ENCODE results near the gene RUFY4.
"Not testable (repeated sequence)": the region's sequence is repeated elsewhere in the genome, so short reads cannot be mapped to it uniquely, and the experiment has no call there.

Gene RUFY4

DNA sequence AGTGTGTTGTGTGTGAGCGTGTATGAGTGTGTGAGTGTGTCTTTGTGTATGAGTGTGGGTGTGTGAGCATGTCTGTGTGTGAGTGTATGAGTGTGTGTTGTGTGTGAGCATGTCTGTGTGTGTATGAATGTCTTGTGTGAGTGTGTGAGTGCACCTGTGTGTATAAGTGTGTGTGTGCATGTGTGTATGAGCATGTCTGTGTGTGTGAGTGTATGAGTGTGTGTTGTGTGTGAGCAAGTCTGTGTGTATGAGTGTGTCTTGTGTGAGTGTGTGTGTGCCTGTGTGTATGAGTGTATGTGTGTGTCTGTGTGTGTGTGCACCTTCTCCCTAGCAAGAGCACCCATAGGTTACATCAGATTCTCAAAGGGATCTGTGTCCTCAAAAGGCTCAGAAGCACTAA is 37.8 kb upstream of the RUFY4 start:
- DNase-seq (ENCODE audit: low read depth), result no peak
- no peak overlapping the region for H3K4me3 ChIP-seq (ENCODE audit: control insufficient read depth, low read depth, low read length)
- TF ChIP-seq, protein P1, sequence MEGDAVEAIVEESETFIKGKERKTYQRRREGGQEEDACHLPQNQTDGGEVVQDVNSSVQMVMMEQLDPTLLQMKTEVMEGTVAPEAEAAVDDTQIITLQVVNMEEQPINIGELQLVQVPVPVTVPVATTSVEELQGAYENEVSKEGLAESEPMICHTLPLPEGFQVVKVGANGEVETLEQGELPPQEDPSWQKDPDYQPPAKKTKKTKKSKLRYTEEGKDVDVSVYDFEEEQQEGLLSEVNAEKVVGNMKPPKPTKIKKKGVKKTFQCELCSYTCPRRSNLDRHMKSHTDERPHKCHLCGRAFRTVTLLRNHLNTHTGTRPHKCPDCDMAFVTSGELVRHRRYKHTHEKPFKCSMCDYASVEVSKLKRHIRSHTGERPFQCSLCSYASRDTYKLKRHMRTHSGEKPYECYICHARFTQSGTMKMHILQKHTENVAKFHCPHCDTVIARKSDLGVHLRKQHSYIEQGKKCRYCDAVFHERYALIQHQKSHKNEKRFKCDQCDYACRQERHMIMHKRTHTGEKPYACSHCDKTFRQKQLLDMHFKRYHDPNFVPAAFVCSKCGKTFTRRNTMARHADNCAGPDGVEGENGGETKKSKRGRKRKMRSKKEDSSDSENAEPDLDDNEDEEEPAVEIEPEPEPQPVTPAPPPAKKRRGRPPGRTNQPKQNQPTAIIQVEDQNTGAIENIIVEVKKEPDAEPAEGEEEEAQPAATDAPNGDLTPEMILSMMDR (IDR thresholded peaks at IDR 0.05; ENCODE audit: control insufficient read depth, insufficient read depth, low read depth, low read length, missing control alignments), result no peak

DNA sequence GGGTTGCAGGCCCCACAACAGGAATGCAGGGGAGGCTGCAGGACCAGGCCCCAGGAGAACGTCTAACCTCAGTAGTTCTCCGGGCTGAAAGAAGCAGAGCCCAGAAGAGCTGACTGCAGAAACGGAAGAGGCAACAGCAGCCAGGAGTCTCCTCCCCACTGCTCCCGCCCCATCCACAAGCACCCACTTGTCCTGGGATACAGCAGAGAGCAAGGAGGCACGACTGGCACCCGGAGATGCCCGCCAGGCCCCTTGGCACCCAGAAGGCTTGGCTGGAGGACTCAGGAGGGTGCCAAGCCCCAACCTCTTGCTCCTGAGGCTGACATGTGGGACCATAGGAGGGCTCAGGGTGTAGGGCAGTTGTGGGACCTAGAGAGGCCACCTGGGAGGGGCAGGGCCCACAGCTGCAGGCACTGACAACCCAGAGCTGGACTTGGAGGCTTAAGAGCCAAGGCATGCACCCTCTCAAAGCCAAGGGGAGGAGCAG is 37.2 kb upstream of the RUFY4 start:
- TF ChIP-seq, protein P1 (IDR thresholded peaks at IDR 0.05; ENCODE audit: control insufficient read depth, insufficient read depth, low read depth, low read length, missing control alignments), result no peak
- no peak overlapping the region for H3K4me3 ChIP-seq (ENCODE audit: control insufficient read depth, low read depth, low read length)
- no peak for DNase-seq (ENCODE audit: low read depth)

DNA sequence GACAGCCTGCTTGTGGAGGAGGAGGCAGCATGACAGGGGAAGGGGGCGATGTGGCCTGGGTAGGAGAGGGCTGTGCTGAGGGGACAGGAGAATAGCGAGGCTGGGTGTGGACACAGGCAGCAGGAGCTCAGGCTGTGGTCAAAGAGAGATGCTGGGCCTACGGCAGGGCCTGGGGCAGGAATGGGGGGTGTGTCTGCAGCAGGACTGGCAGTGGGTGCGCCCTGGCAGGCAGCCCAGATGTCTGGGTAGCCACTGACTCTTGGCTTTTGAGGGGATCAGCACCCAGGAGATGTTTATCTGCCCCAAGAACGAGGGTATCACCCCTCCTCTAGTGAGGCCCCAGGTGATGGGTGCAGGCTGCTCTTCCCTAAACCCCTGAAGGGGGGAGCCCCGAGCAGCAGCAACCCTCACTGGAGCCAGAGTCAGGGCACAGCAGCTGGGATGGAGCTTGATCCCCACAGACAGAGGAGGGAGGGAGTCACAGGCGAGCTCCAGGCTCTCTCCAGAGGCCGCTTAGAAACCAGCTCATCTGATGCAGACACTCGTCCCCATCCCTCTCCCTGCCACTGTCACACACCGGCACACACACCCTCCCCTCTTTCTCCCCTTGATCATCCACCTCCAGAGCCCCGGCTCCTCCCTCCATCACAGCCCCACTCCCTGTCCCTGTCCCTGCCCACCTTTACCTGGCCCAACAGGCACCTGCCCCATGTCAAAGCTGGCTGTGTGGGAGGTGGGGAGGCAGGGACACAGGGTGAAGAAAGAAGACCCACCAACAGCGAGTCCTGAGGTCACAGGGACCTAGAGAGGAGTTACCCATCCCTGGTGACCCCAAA is 36.5 kb upstream of the RUFY4 start:
- DNase-seq (ENCODE audit: low read depth), result no peak
- TF ChIP-seq, protein P1 (IDR thresholded peaks at IDR 0.05; ENCODE audit: control insufficient read depth, insufficient read depth, low read depth, low read length, missing control alignments), result no peak
- H3K4me3 ChIP-seq (ENCODE audit: control insufficient read depth, low read depth, low read length), result no peak overlapping the region

DNA sequence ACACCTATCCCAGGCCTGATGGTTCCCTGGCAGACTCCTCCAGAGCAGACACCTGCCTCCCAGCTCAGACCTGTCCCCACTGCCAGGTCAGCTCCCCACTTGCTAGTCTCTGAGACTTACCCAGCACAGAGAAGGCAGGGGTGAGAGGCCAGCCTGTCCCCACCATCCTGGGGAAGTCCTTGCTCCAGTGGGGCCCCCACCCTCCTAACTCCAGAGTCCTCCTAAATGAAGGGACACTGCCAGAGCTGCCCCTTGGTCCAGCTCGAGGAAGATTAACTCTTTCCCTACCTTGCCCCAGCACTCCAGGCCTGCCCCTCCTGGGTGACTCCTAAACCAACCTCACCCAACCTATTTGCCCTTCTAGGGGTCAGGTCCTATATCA is 35.9 kb upstream of the RUFY4 start:
- DNase-seq (ENCODE audit: low read depth), result no peak

DNA sequence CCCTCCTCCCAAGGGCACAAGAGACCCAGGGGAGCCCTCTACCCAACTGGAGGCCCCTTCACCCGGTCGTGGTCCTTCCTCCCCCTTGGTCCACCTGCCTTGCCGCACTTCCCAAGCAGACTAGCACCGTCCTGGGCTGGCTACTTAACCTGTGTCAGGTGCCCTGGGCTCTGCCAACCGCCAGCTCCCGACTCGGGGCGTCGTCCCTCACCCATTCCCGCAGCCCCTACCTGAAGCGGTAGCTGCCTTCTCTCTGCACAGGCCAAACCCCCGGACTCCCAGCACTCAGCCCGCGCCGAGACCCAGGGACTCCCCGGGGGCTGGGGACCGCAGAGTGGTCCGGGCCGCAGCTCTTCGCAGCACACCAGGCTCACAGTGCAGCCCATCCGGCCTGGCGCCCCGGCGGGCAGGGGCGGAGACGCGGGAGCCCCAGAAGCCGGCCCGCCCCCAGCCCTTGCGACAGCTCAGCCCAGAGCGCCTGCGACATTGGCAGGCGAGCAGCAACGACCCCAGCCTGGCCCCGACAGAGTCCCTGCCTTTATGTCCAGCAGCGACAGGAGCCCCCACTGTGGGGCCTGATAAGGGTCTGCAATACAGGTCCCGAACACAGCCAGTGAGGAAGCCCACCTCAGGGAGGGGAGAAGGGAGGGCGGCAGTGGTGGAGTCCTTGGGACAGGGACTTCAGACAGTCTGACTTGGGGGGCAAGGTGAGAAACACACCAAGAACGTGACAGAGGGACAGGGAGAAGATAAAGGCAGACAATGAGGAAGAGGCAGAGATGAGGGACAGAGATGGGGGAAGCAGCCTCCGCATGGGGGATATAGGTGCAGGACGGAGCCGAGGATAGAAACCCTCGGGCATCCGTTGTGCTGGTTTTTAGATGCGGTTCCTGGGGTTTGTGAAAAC is 35.2 kb upstream of the RUFY4 start:
- DNase-seq (ENCODE audit: low read depth), result no peak
- TF ChIP-seq, protein P1 (IDR thresholded peaks at IDR 0.05; ENCODE audit: control insufficient read depth, insufficient read depth, low read depth, low read length, missing control alignments), result no peak
- no peak overlapping the region for H3K4me3 ChIP-seq (ENCODE audit: control insufficient read depth, low read depth, low read length)

More for the DNA sequence above, 35.9 kb upstream of the RUFY4 start:
- TF ChIP-seq, protein P1 (IDR thresholded peaks at IDR 0.05; ENCODE audit: control insufficient read depth, insufficient read depth, low read depth, low read length, missing control alignments), result no peak
- no peak overlapping the region for H3K4me3 ChIP-seq (ENCODE audit: control insufficient read depth, low read depth, low read length)

DNA sequence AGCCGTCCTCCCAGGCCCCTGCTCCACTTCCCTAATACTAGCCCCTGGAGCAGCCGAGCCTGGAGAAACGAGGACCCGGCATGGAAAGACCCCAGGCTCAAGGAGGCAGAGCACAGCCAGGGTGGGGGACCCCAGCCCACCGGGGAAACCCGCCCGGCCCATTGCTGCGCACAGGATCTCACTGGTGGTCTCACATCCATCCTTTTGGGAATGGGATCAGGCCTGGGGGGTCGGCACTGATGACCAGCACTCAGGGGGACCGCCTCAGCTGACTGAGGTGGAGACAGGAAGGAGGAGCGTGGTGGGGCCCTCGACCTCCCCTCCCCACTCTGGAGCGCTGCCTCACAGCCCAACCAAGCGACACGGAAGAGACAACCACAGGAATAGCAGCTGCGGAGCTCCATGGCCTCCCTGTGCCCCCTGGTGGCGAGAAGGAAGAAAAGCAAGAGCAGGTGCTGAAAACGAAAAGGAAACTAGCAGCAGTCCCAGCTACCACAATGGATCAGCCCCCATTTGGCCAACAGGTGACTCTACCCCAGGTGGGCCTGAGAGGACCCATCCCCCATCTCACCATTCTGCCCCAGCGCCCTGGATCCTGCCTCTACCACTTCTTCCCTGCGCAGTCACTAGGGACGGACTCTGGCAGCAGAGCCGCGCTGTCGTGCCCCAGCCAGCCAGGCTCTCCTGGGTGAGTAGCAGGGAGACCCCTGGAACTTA is 34.4 kb upstream of the RUFY4 start:
- DNase-seq (ENCODE audit: low read depth); H3K4me3 ChIP-seq (ENCODE audit: control insufficient read depth, low read depth, low read length): not testable (repeated sequence)
- TF ChIP-seq, protein P1 (IDR thresholded peaks at IDR 0.05; ENCODE audit: control insufficient read depth, insufficient read depth, low read depth, low read length, missing control alignments), result peak; percentile 75
